H1 (cell line): ENCODE data around the gene DOCK6. TPM values are rescaled to one million over a fixed set of nuclear protein-coding genes. Genes with fewer than 3 reads are reported as not detected.

Experiments used
- CTCF ChIA-PET: fragments of 300-600 bp; sonication (Branson Sonifier 250); formaldehyde crosslinking; loops from one replicate; lab custom pipeline; 2021; ENCODE audit not compliant: partially characterized antibody; lab: Charles Lee
- POLR2A ChIA-PET: fragments of 300-600 bp; sonication (Branson Sonifier 250); formaldehyde crosslinking; loops from one replicate; lab custom pipeline; 2021; ENCODE audit warnings: inconsistent platforms; ENCODE audit not compliant: partially characterized antibody; lab: Charles Lee
- DNase-seq, 2 experiments: peaks; one replicate each; pipeline versions ENCODE4 v3.0.0 to v3.0.0-alpha.2; 2010 to 2022; ENCODE audit warnings: low spot score in 2 of 2, low read depth in 1 of 2, mixed read lengths in 1 of 2
- FAIRE-seq: peaks from 2 replicates; lab custom pipeline; 2011; peaks lifted over from hg19 to GRCh38; lab: Jason Lieb, UNC
- H2AFZ ChIP-seq: 2 replicates; pipeline ENCODE4 v1.8.1; 2012; ENCODE audit warnings: low read length, inconsistent platforms
- H2AK5ac ChIP-seq: 2 replicates; pipeline ENCODE4 v1.6.1; 2013; ENCODE audit warnings: low read depth, low read length
- H2BK120ac ChIP-seq: replicated peaks from 2 replicates; pipeline ENCODE3; 2013; ENCODE audit warnings: low read depth, low read length, inconsistent platforms
- H2BK12ac ChIP-seq: 2 replicates; pipeline ENCODE4 v1.6.1; 2013; ENCODE audit warnings: low read depth, low read length
- H2BK15ac ChIP-seq: 2 replicates; pipeline ENCODE4 v1.6.1; 2013; ENCODE audit warnings: low read length
- H2BK20ac ChIP-seq: 2 replicates; pipeline ENCODE4 v1.6.1; 2013; ENCODE audit warnings: low read length
- H2BK5ac ChIP-seq: 2 replicates; pipeline ENCODE4 v1.6.1; 2013; ENCODE audit warnings: low read depth, low read length
- H3K14ac ChIP-seq: 2 replicates; pipeline ENCODE4 v1.6.1; 2013; ENCODE audit warnings: inconsistent platforms; ENCODE audit not compliant: insufficient read length
- H3K18ac ChIP-seq: 2 replicates; pipeline ENCODE4 v1.6.1; 2013; ENCODE audit warnings: low read length; ENCODE audit errors: extremely low read depth
- H3K23ac ChIP-seq: 2 replicates; pipeline ENCODE4 v1.6.1; 2013; ENCODE audit warnings: inconsistent platforms; ENCODE audit not compliant: insufficient read length
- H3K23me2 ChIP-seq: 2 replicates; pipeline ENCODE4 v1.6.1; 2013; ENCODE audit warnings: low read depth, low read length
- H3K27ac ChIP-seq: 2 replicates; pipeline ENCODE4 v1.6.1; 2011; ENCODE audit warnings: low read depth, low read length, inconsistent platforms
- H3K27me3 ChIP-seq, 4 experiments: replicated peaks in 1 of 4; 1 replicate in 1 of 4; 2 replicates in 3 of 4; pipeline versions ENCODE4 v1.6.1 to v1.8.1; 2011 to 2013; ENCODE audit warnings: low read length in 3 of 4, mild to moderate bottlenecking in 3 of 4, inconsistent platforms in 2 of 4, mixed read lengths in 2 of 4, moderate library complexity in 1 of 4; ENCODE audit not compliant: control insufficient read depth in 3 of 4, insufficient read depth in 3 of 4; ENCODE audit errors: extremely low read depth in 1 of 4
- H3K36me3 ChIP-seq, 4 experiments: 2 replicates each; pipeline versions ENCODE4 v1.6.1 to v1.8.1; 2011 to 2013; ENCODE audit warnings: mild to moderate bottlenecking in 4 of 4, low read length in 3 of 4, moderate library complexity in 2 of 4, control low read depth in 1 of 4, inconsistent platforms in 1 of 4; ENCODE audit not compliant: insufficient read depth in 4 of 4, control insufficient read depth in 2 of 4
- H3K4ac ChIP-seq: replicated peaks from 2 replicates; pipeline ENCODE3; 2013; ENCODE audit warnings: low read length, low read depth, mixed read lengths, inconsistent platforms; ENCODE audit not compliant: insufficient read length
- H3K4me1 ChIP-seq, 4 experiments: replicated peaks in 1 of 4; 1 replicate in 1 of 4; 2 replicates in 3 of 4; pipeline versions ENCODE4 v1.6.1 to v1.8.1; 2011 to 2013; ENCODE audit warnings: low read length in 3 of 4, inconsistent platforms in 2 of 4, mixed read lengths in 1 of 4; ENCODE audit not compliant: insufficient read depth in 4 of 4, control insufficient read depth in 3 of 4
- H3K4me2 ChIP-seq, 2 experiments: 2 replicates each; pipeline versions ENCODE4 v1.6.1 to v1.8.1; 2011 to 2013; ENCODE audit warnings: low read depth in 2 of 2, low read length in 2 of 2, control low read depth in 1 of 2, inconsistent platforms in 1 of 2, mild to moderate bottlenecking in 1 of 2; ENCODE audit not compliant: insufficient read depth in 1 of 2
- H3K4me3 ChIP-seq, 4 experiments: fragments of 200-600, 300-600 bp in 1 of 4; sonication (generic), shearing (Covaris generic), sonication (Bioruptor Twin) in 1 of 4; 2 replicates each; pipeline versions ENCODE4 v1.5.1 to v1.8.1; 2011 to 2016; ENCODE audit warnings: low read length in 4 of 4, low read depth in 3 of 4, control low read depth in 2 of 4, inconsistent platforms in 2 of 4, mild to moderate bottlenecking in 2 of 4, mixed read lengths in 1 of 4, moderate library complexity in 1 of 4; ENCODE audit not compliant: insufficient read depth in 2 of 4; ENCODE audit errors: extremely low read depth in 1 of 4
- H3K56ac ChIP-seq: replicated peaks from 2 replicates; pipeline ENCODE3; 2013; ENCODE audit warnings: low read depth, mild to moderate bottlenecking, mixed read lengths, low read length, inconsistent platforms; ENCODE audit not compliant: insufficient read length
- H3K79me1 ChIP-seq: 2 replicates; pipeline ENCODE4 v1.6.1; 2013; ENCODE audit warnings: low read depth, low read length, control low read depth
- H3K79me2 ChIP-seq, 2 experiments: 2 replicates each; pipeline versions ENCODE4 v1.6.1 to v1.8.1; 2012 to 2013; ENCODE audit warnings: low read length in 2 of 2, mild to moderate bottlenecking in 2 of 2, inconsistent platforms in 1 of 2; ENCODE audit not compliant: insufficient read depth in 2 of 2, control insufficient read depth in 1 of 2
- H3K9ac ChIP-seq, 4 experiments: replicated peaks in 1 of 4; 1 replicate in 1 of 4; 2 replicates in 3 of 4; pipeline versions ENCODE4 v1.6.1 to v1.8.1; 2011 to 2013; ENCODE audit warnings: low read depth in 3 of 4, low read length in 3 of 4, control low read depth in 2 of 4, mild to moderate bottlenecking in 2 of 4, moderate library complexity in 2 of 4, inconsistent platforms in 1 of 4; ENCODE audit errors: extremely low read depth in 1 of 4
- H3K9me3 ChIP-seq, 2 experiments: 2 replicates each; pipeline versions ENCODE4 v1.6.1 to v1.8.1; 2012 to 2013; ENCODE audit warnings: mild to moderate bottlenecking in 2 of 2, moderate library complexity in 2 of 2, control low read depth in 1 of 2, inconsistent platforms in 1 of 2, low read depth in 1 of 2, low read length in 1 of 2, mixed read lengths in 1 of 2; ENCODE audit not compliant: insufficient read depth in 2 of 2
- H4K20me1 ChIP-seq, 2 experiments: replicated peaks in 1 of 2; 2 replicates each; pipeline versions ENCODE3 to v1.8.1; 2011 to 2013; ENCODE audit warnings: inconsistent platforms in 2 of 2, low read length in 2 of 2, mild to moderate bottlenecking in 1 of 2; ENCODE audit not compliant: insufficient read depth in 2 of 2, control insufficient read depth in 1 of 2
- H4K5ac ChIP-seq: 2 replicates; pipeline ENCODE4 v1.6.1; 2013; ENCODE audit warnings: low read length, low read depth, mixed read lengths, inconsistent platforms; ENCODE audit not compliant: insufficient read length
- H4K8ac ChIP-seq: 2 replicates; pipeline ENCODE4 v1.8.0; 2013; ENCODE audit warnings: mild to moderate bottlenecking, moderate library complexity, low read length, inconsistent platforms; ENCODE audit not compliant: insufficient read depth; ENCODE audit errors: extremely low read depth
- H4K91ac ChIP-seq: replicated peaks from 2 replicates; pipeline ENCODE3; 2013; ENCODE audit warnings: low read length, mixed read lengths, inconsistent platforms; ENCODE audit not compliant: insufficient read length
- BACH1 ChIP-seq: IDR thresholded peaks from 2 replicates; pipeline ENCODE4 v1.6.1; 2012; ENCODE audit warnings: low read length, improper control_type of control experiment
- JUN ChIP-seq: IDR thresholded peaks from 2 replicates; pipeline ENCODE4 v1.6.1; 2011; ENCODE audit warnings: low read depth, mild to moderate bottlenecking, improper control_type of control experiment, low read length
- KDM4A ChIP-seq: IDR thresholded peaks from one replicate; pipeline ENCODE4 v1.7.1; 2012; ENCODE audit warnings: low read depth, mild to moderate bottlenecking, moderate library complexity, low read length, inconsistent platforms; ENCODE audit not compliant: severe bottlenecking
- SAP30 ChIP-seq: fragments of 300-600 bp; sonication (generic); IDR thresholded peaks from 2 replicates; pipeline ENCODE4 v1.7.1; 2012; ENCODE audit warnings: low read length, moderate library complexity, mild to moderate bottlenecking, inconsistent platforms; ENCODE audit not compliant: insufficient read depth, insufficient replicate concordance
- SIX5 ChIP-seq: IDR thresholded peaks from 2 replicates; pipeline ENCODE4 v1.6.1; 2011; ENCODE audit warnings: mild to moderate bottlenecking, low read depth, low read length
- YY1 ChIP-seq: IDR thresholded peaks from 2 replicates; pipeline ENCODE4 v1.6.1; 2011; ENCODE audit warnings: low read depth, mild to moderate bottlenecking, low read length
- WGBS, 2 experiments: shearing (Covaris generic) in 1 of 2; methylation state at CpG; one replicate each; pipeline versions ENCODE4 v1.1.6 to v1.1.7; 2013 to 2015; ENCODE audit warnings: low lambda C conversion rate in 2 of 2, mixed read lengths in 2 of 2, inconsistent platforms in 1 of 2, low coverage in 1 of 2, missing lambda C conversion rate in 1 of 2; ENCODE audit not compliant: insufficient replicate concordance in 2 of 2, insufficient coverage in 1 of 2, insufficient read length in 1 of 2; ENCODE audit errors: extremely low coverage in 1 of 2, missing lambda C conversion rate in 1 of 2; 5-methylcytosine and 5-hydroxymethylcytosine counted together
- polyA plus RNA-seq, 7 experiments: library from polyadenylated mRNA; depleted of rRNA in 3 of 7; stranded (reverse) in 5 of 7; unstranded in 2 of 7; fragments of >200 nt in 5 of 7; fragments of 200-250 nt in 2 of 7; gene quantifications; 1 replicate in 5 of 7; 2 replicates in 1 of 7; 4 replicates in 1 of 7; pipeline versions ENCODE4 v1.2.1 to v1.2.3, GENCODE V29; 2011 to 2013; ENCODE audit warnings: missing spikeins in 2 of 7, mixed read lengths in 2 of 7
- total RNA-seq: library from RNA; stranded (reverse); fragmentation: NEBNext Ultra II Directional; extraction: Animal tissue kit (Norgen Biotek cat#: 25700); gene quantifications from 2 replicates; pipeline ENCODE4 v1.2.1, GENCODE V29; 2021
- TF ChIP-seq, protein P1 (sequence below): IDR thresholded peaks from 2 replicates; pipeline ENCODE4 v1.6.1; 2012; ENCODE audit warnings: inconsistent platforms
- TF ChIP-seq, protein P2 (sequence below): IDR thresholded peaks from 2 replicates; pipeline ENCODE4 v1.6.1; 2011; ENCODE audit warnings: low read length, improper control_type of control experiment

Gene DOCK6
- total and polyA plus RNA-seq, 2 of the 8 experiments (the other 6 are each of a cell fraction or from before 2014, with no cell fraction given), result 25.5 to 54.7 TPM

DNA sequence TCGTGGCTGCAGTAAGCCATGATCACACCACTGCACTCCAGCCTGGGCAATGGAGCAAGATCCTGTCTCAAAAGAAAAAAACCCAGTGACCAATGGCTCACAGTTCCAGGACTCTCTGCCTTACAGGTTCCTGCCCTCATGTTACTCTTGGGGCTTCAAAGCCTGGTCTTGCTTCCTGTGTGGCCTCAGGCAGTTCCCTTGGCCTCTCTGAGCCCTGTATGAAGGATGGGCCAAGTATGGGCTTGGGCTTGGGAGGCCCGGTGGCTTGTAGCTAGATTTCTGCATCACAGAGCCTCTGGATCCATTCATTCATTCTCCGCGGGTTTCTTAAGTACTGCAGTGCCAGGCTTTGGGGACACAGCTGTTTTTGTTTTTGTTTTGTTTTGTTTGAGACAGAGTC lies 32.9 kb upstream of the DOCK6 start:
- Histone ChIP-seq H3K23me2 (no peaks in the 10 kb centered on the region), H2BK15ac (no peak overlapping the region), H3K18ac (no peak overlapping the region), H4K91ac (no peak overlapping the region), H2BK120ac (no peak overlapping the region), H2AK5ac (no peak overlapping the region)
- no peak for DNase-seq
- TF ChIP-seq SIX5 (no peak), BACH1 (no peak), JUN (no peak), YY1 (no peak), KDM4A (no peak), SAP30 (no peak)
- TF ChIP-seq, protein P1, sequence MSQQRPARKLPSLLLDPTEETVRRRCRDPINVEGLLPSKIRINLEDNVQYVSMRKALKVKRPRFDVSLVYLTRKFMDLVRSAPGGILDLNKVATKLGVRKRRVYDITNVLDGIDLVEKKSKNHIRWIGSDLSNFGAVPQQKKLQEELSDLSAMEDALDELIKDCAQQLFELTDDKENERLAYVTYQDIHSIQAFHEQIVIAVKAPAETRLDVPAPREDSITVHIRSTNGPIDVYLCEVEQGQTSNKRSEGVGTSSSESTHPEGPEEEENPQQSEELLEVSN, result no peak
- TF ChIP-seq, protein P2, sequence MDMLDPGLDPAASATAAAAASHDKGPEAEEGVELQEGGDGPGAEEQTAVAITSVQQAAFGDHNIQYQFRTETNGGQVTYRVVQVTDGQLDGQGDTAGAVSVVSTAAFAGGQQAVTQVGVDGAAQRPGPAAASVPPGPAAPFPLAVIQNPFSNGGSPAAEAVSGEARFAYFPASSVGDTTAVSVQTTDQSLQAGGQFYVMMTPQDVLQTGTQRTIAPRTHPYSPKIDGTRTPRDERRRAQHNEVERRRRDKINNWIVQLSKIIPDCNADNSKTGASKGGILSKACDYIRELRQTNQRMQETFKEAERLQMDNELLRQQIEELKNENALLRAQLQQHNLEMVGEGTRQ, result no peak
- TF ChIP-seq, all 59 proteins: peak for 0
- no peak overlapping the region for H3K56ac ChIP-seq
- H3K4me3 ChIP-seq, result no peak overlapping the region
- no peak overlapping the region for H2BK20ac ChIP-seq
- no peak overlapping the region for H3K27ac ChIP-seq
- H3K4me2 ChIP-seq, result no peak overlapping the region
- H3K9me3 ChIP-seq, result no peaks in the 10 kb centered on the region
- no peaks in the 10 kb centered on the region for H4K20me1 ChIP-seq
- 0 out of 2 replicates have a peak overlapping the region, but pooled peaks have one; percentile 58 for H4K8ac ChIP-seq
- no peak overlapping the region for H3K4ac ChIP-seq
- no peak overlapping the region for H2BK5ac ChIP-seq
- H3K79me2 ChIP-seq, result no peaks in the 10 kb centered on the region
- peaks cover 2 to 6% (median 2%) of the 10 kb centered on the region in 4 experiments; a peak in 5 of 7 replicates for H3K4me1 ChIP-seq
- ChIA-PET CTCF (interaction anchor here (1.2 to 4.7 kb wide), 14 partner anchors 10 to 151 kb away, joined by 3 to 20 read pairs (median 4); partner anchors contain the start of genes RAB3D and SWSAP1), POLR2A (interaction anchor here (1.3 kb wide), 1 partner anchor 13 kb away, joined by 3 read pairs; no protein-coding TSS in a partner anchor)
- 92% methylated on average over 4 of the region's 4 CpGs; no CpG with 5 or more reads in 1 of the 2 experiments for WGBS, 2 experiments
- FAIRE-seq, result no peak
- H2BK12ac ChIP-seq, result 0 out of 2 replicates have a peak overlapping the region, but pooled peaks have one; percentile 39
- H3K36me3 ChIP-seq, result no peaks in the 10 kb centered on the region
- no peak overlapping the region for H2AFZ ChIP-seq
- no peak overlapping the region for H3K14ac ChIP-seq
- H4K5ac ChIP-seq, result no peak overlapping the region
- no peaks in the 10 kb centered on the region; a peak in 2 of 7 replicates for H3K27me3 ChIP-seq
- no peaks in the 10 kb centered on the region for H3K79me1 ChIP-seq
- no peak overlapping the region for H3K23ac ChIP-seq
- H3K9ac ChIP-seq, result no peak overlapping the region
